ENCODE measurements around the gene NDUFV3. TPM values are rescaled to one million over a fixed set of nuclear protein-coding genes. Genes with fewer than 3 reads are reported as not detected.

Gene NDUFV3
- polyA plus RNA-seq, 1 donor from 2014 or later: 22.7 TPM

DNA sequence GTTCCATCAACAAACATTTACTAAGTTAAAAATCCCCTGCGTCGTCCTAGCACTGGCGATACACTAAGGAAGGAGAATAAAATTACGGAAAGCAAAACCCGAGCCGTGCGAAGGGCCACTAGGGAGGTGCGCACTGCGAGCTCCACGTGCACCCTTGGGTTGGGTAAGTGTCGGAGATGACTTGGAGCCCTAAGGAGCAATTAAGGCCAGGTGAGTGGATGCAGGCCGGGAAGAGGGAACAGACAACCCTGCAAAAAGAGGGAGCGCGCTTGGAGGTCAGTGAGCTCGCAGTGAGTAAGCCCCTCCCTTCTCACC is 14.5 kb upstream of the NDUFV3 start:
- Histone ChIP-seq H3K27me3 (ENCODE audit: insufficient read depth, low read depth, low read length) (no peaks in the 10 kb centered on the region), H3K36me3 (ENCODE audit: insufficient read depth, low read length) (no peaks in the 10 kb centered on the region), H3K4me3 (ENCODE audit: low read length) (peak overlapping the region; percentile 88), H3K9me3 (ENCODE audit: low read length) (no peaks in the 10 kb centered on the region), H3K79me2 (replicated peaks; ENCODE audit: insufficient read depth, low read length) (peaks cover 17% of the 10 kb centered on the region), H3K9me2 (ENCODE audit: insufficient read depth, low read length) (no peaks in the 10 kb centered on the region), H4K20me1 (ENCODE audit: insufficient read depth) (no peaks in the 10 kb centered on the region), H3K27ac (ENCODE audit: low read length) (peak overlapping the region; percentile 8), H2AFZ (ENCODE audit: low read depth, low read length) (peak overlapping the region; percentile 71), H3K4me2 (ENCODE audit: low read length) (peak overlapping the region; percentile 82), H3K9ac (ENCODE audit: low read length) (peak overlapping the region; percentile 82), H3F3A (ENCODE audit: insufficient read depth, low read length, poor library complexity, severe bottlenecking) (no peaks in the 10 kb centered on the region)
- no peak for TF ChIP-seq SMC3 (conservative IDR thresholded peaks at IDR 0.05; ENCODE audit: poor library complexity)
- TF ChIP-seq, protein P1, sequence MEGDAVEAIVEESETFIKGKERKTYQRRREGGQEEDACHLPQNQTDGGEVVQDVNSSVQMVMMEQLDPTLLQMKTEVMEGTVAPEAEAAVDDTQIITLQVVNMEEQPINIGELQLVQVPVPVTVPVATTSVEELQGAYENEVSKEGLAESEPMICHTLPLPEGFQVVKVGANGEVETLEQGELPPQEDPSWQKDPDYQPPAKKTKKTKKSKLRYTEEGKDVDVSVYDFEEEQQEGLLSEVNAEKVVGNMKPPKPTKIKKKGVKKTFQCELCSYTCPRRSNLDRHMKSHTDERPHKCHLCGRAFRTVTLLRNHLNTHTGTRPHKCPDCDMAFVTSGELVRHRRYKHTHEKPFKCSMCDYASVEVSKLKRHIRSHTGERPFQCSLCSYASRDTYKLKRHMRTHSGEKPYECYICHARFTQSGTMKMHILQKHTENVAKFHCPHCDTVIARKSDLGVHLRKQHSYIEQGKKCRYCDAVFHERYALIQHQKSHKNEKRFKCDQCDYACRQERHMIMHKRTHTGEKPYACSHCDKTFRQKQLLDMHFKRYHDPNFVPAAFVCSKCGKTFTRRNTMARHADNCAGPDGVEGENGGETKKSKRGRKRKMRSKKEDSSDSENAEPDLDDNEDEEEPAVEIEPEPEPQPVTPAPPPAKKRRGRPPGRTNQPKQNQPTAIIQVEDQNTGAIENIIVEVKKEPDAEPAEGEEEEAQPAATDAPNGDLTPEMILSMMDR (IDR thresholded peaks at IDR 0.05; ENCODE audit: poor library complexity, severe bottlenecking): no peak
- TF ChIP-seq POLR2AphosphoS5 (IDR thresholded peaks at IDR 0.05): no peak
- no peak for TF ChIP-seq TAF1 (IDR thresholded peaks at IDR 0.05; ENCODE audit: low read depth)
- TF ChIP-seq, protein P2, sequence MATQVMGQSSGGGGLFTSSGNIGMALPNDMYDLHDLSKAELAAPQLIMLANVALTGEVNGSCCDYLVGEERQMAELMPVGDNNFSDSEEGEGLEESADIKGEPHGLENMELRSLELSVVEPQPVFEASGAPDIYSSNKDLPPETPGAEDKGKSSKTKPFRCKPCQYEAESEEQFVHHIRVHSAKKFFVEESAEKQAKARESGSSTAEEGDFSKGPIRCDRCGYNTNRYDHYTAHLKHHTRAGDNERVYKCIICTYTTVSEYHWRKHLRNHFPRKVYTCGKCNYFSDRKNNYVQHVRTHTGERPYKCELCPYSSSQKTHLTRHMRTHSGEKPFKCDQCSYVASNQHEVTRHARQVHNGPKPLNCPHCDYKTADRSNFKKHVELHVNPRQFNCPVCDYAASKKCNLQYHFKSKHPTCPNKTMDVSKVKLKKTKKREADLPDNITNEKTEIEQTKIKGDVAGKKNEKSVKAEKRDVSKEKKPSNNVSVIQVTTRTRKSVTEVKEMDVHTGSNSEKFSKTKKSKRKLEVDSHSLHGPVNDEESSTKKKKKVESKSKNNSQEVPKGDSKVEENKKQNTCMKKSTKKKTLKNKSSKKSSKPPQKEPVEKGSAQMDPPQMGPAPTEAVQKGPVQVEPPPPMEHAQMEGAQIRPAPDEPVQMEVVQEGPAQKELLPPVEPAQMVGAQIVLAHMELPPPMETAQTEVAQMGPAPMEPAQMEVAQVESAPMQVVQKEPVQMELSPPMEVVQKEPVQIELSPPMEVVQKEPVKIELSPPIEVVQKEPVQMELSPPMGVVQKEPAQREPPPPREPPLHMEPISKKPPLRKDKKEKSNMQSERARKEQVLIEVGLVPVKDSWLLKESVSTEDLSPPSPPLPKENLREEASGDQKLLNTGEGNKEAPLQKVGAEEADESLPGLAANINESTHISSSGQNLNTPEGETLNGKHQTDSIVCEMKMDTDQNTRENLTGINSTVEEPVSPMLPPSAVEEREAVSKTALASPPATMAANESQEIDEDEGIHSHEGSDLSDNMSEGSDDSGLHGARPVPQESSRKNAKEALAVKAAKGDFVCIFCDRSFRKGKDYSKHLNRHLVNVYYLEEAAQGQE (IDR thresholded peaks at IDR 0.05; ENCODE audit: borderline replicate concordance): no peak
- TF ChIP-seq RAD21 (conservative IDR thresholded peaks at IDR 0.05): no peak
- TF ChIP-seq EP300 (conservative IDR thresholded peaks at IDR 0.05; ENCODE audit: poor library complexity, severe bottlenecking): no peak
- TF ChIP-seq EZH2 (IDR thresholded peaks at IDR 0.05; ENCODE audit: borderline replicate concordance, insufficient read depth, low read length, poor library complexity, severe bottlenecking): no peak

DNA sequence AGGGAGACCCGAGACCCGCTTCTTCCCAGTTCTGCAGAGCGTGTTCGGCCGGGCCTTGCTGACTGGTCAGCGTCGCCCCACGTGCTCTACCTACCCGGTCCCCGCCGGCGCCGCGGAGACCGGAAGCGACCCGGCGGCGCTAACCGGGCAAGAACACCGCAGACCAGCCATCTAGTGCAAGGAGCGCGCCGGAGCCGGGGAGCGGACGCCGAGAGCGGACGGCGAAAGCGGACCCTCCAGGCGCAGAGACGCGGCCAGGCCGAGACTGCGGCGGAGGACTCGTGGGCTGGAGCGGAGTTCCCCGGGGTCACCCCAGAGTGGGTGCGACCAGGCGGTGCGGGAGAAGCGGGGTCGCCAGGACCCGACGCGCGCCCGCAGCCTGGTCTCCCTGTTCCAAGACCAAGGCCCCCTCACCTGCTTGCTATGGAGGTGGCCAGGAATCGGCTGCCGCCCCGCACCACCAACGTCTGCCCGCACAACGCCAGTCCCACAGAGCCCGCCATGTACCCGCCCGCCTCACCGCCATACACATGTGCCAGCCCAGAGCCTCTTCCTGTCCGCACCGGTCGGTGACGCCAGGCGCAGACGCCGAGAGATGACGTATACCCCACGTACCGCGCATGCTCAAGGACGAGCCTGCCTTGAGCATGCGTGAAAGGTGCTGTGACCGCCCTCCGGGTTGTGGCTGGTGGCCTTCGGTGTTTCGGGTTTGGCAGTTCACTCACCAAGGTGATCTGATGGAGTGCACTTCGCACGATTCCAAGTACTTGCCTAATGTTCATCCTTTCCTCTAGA is 13.9 kb upstream of the NDUFV3 start, which contains the start of gene WDR4:
TSS of gene WDR4 (minus strand) at position 547 of the 795 bp plus-strand sequence. CDS start at position 503, 44 bp downstream.
- no peaks in the 10 kb centered on the region for H3F3A ChIP-seq (ENCODE audit: insufficient read depth, low read length, poor library complexity, severe bottlenecking)
- peak within 1 kb of the TSS; percentile 82 for H3K4me2 ChIP-seq (ENCODE audit: low read length)
- no peaks in the 10 kb centered on the region for H3K27me3 ChIP-seq (ENCODE audit: insufficient read depth, low read depth, low read length)
- H3K9me3 ChIP-seq (ENCODE audit: low read length): no peaks in the 10 kb centered on the region
- TF ChIP-seq, protein P2 (IDR thresholded peaks at IDR 0.05; ENCODE audit: borderline replicate concordance): peak; percentile 94
- TF ChIP-seq, protein P1 (IDR thresholded peaks at IDR 0.05; ENCODE audit: poor library complexity, severe bottlenecking): no peak
- TF ChIP-seq EP300 (conservative IDR thresholded peaks at IDR 0.05; ENCODE audit: poor library complexity, severe bottlenecking) (peak; percentile 48), MXI1 (conservative IDR thresholded peaks at IDR 0.05; ENCODE audit: poor library complexity, severe bottlenecking) (peak; percentile 100), TAF1 (IDR thresholded peaks at IDR 0.05; ENCODE audit: low read depth) (peak; percentile 97), RAD21 (conservative IDR thresholded peaks at IDR 0.05) (peak; percentile 65), POLR2AphosphoS5 (IDR thresholded peaks at IDR 0.05) (peak; percentile 97), EZH2 (IDR thresholded peaks at IDR 0.05; ENCODE audit: borderline replicate concordance, insufficient read depth, low read length, poor library complexity, severe bottlenecking) (no peak), SMC3 (conservative IDR thresholded peaks at IDR 0.05; ENCODE audit: poor library complexity) (peak; percentile 61)
- H3K4me3 ChIP-seq (ENCODE audit: low read length): peak within 1 kb of the TSS; percentile 88
- no peaks in the 10 kb centered on the region for H3K36me3 ChIP-seq (ENCODE audit: insufficient read depth, low read length)
- H3K27ac ChIP-seq (ENCODE audit: low read length): peak within 1 kb of the TSS; percentile 85
- H2AFZ ChIP-seq (ENCODE audit: low read depth, low read length): peak within 1 kb of the TSS; percentile 86
- no peaks in the 10 kb centered on the region for H3K9me2 ChIP-seq (ENCODE audit: insufficient read depth, low read length)
- H3K79me2 ChIP-seq (replicated peaks; ENCODE audit: insufficient read depth, low read length): peaks cover 17% of the 10 kb centered on the region
- H4K20me1 ChIP-seq (ENCODE audit: insufficient read depth): no peaks in the 10 kb centered on the region
- peak within 1 kb of the TSS; percentile 82 for H3K9ac ChIP-seq (ENCODE audit: low read length)

Measured in neural cell (in vitro differentiated cells).